ENCODE results near the gene ALS2CL. TPM values are rescaled to one million over a fixed set of nuclear protein-coding genes. Genes with fewer than 3 reads are reported as not detected.

ALS2CL gene
- total RNA-seq, 1 experiment from 2014 or later: 4.9 TPM

GRCh38 chr3:46624975-46625490 lies 68.4 kb downstream of the ALS2CL start:
- Histone ChIP-seq H3K4me1 (ENCODE audit: insufficient read depth, low read length) (peaks cover 10% of the 10 kb centered on the region; the same call in 1 of the 2 replicates), H3K4ac (ENCODE audit: low read depth, low read length) (no peak overlapping the region), H3K79me2 (ENCODE audit: insufficient read depth, low read length) (no peaks in the 10 kb centered on the region), H3K27ac (ENCODE audit: insufficient read length, low read depth, low read length) (no peak overlapping the region), H4K91ac (ENCODE audit: insufficient read length, low read depth, low read length) (no peak overlapping the region), H4K20me1 (ENCODE audit: control insufficient read depth, insufficient read depth, insufficient read length) (no peaks in the 10 kb centered on the region), H3K79me1 (ENCODE audit: insufficient read depth, low read depth, low read length, poor library complexity, severe bottlenecking) (no peaks in the 10 kb centered on the region), H3K27me3 (ENCODE audit: insufficient read depth, low read length) (no peaks in the 10 kb centered on the region), H3K23me2 (ENCODE audit: insufficient read length, low read depth, low read length, poor library complexity, severe bottlenecking) (no peaks in the 10 kb centered on the region), H3T11ph (ENCODE audit: low read length) (no peak overlapping the region), H2BK12ac (ENCODE audit: insufficient read length, low read depth, low read length) (no peak overlapping the region), H3K23ac (ENCODE audit: insufficient read length, low read depth, low read length) (no peak overlapping the region), H3K9ac (ENCODE audit: extremely low read depth, insufficient read length, low read length) (no peak overlapping the region), H2BK120ac (ENCODE audit: low read depth, low read length, poor library complexity, severe bottlenecking) (no peak overlapping the region), H2BK20ac (ENCODE audit: low read depth, low read length, poor library complexity, severe bottlenecking) (no peak overlapping the region), H2AK5ac (ENCODE audit: insufficient read length, low read length) (no peak overlapping the region), H2BK15ac (ENCODE audit: low read depth, low read length) (no peak overlapping the region), H2BK5ac (ENCODE audit: insufficient read length, low read length) (no peak overlapping the region), H3K4me2 (ENCODE audit: insufficient read depth, insufficient read length, low read length) (no peak overlapping the region), H4K8ac (replicated peaks; ENCODE audit: insufficient read length, low read depth, low read length) (no peak overlapping the region), H3K14ac (ENCODE audit: insufficient read depth, low read length) (no peak overlapping the region), H4K5ac (ENCODE audit: insufficient read length, low read depth, low read length) (no peak overlapping the region), H3K9me3 (ENCODE audit: control insufficient read depth, low read depth, low read length) (no peaks in the 10 kb centered on the region), H3K18ac (ENCODE audit: insufficient read length, low read depth, low read length) (no peak overlapping the region), H3K56ac (ENCODE audit: insufficient read length, low read depth, low read length) (no peak overlapping the region), H2AFZ (ENCODE audit: low read length) (no peak overlapping the region)
- whole genome bisulfite sequencing (ENCODE audit: extremely low coverage, insufficient read length, low lambda C conversion rate): no CpG with 5 or more reads among the region's 3 CpGs
- no peaks in the 10 kb centered on the region for H3K27me3 Mint-ChIP-seq (ENCODE audit: low read depth)
- no peak overlapping the region for H3K4me3 Mint-ChIP-seq
- peaks cover 0 to 4% of the 10 kb centered on the region in 2 experiments; a peak in 1 of 5 replicates for H3K9me3 Mint-ChIP-seq
- no peak for DNase-seq
- TF ChIP-seq CTCF (conservative IDR thresholded peaks at IDR 0.05): no peak
- no peaks in the 10 kb centered on the region; a peak in 1 of 7 replicates for H3K36me3 Mint-ChIP-seq (ENCODE audit: insufficient read depth in 1 of 3, low read depth in 3 of 3)
- H3K4me1 Mint-ChIP-seq: peaks cover 48 to 61% of the 10 kb centered on the region in 2 experiments
- H3K27ac Mint-ChIP-seq: peak overlapping the region in 2 of 3 experiments; percentile 68 to 85; a peak in 3 of 7 replicates
